Measurements from ENCODE around the gene TOX2. TPM values are rescaled to one million over a fixed set of nuclear protein-coding genes. Genes with fewer than 3 reads are reported as not detected.

TOX2 gene
- total RNA-seq, 1 experiment from 2014 or later, result 1.7 TPM

GRCh38 chr20:44085616-44086434, 171.2 kb downstream of the TOX2 start:
- Histone ChIP-seq H3K9me3 (ENCODE audit: control insufficient read depth, low read depth, low read length) (no peaks in the 10 kb centered on the region), H3K4me2 (ENCODE audit: insufficient read depth, insufficient read length, low read length) (no peak overlapping the region), H4K8ac (replicated peaks; ENCODE audit: insufficient read length, low read depth, low read length) (no peak overlapping the region), H3K4me1 (ENCODE audit: insufficient read depth, low read length) (0 out of 2 replicates have a peak, but pooled peaks cover 2% of the 10 kb centered on the region), H3K23me2 (ENCODE audit: insufficient read length, low read depth, low read length, poor library complexity, severe bottlenecking) (no peaks in the 10 kb centered on the region), H2BK20ac (ENCODE audit: low read depth, low read length, poor library complexity, severe bottlenecking) (no peak overlapping the region), H3K18ac (ENCODE audit: insufficient read length, low read depth, low read length) (no peak overlapping the region), H2AFZ (ENCODE audit: low read length) (no peak overlapping the region), H3K4ac (ENCODE audit: low read depth, low read length) (no peak overlapping the region), H3K79me2 (ENCODE audit: insufficient read depth, low read length) (no peaks in the 10 kb centered on the region), H3K14ac (ENCODE audit: insufficient read depth, low read length) (no peak overlapping the region; the same call in 1 of the 2 replicates), H3K27me3 (ENCODE audit: insufficient read depth, low read length) (no peaks in the 10 kb centered on the region), H2BK12ac (ENCODE audit: insufficient read length, low read depth, low read length) (no peak overlapping the region), H2BK15ac (ENCODE audit: low read depth, low read length) (no peak overlapping the region), H4K5ac (ENCODE audit: insufficient read length, low read depth, low read length) (no peak overlapping the region), H2AK5ac (ENCODE audit: insufficient read length, low read length) (no peak overlapping the region), H3K79me1 (ENCODE audit: insufficient read depth, low read depth, low read length, poor library complexity, severe bottlenecking) (no peaks in the 10 kb centered on the region), H3K56ac (ENCODE audit: insufficient read length, low read depth, low read length) (no peak overlapping the region), H4K20me1 (ENCODE audit: control insufficient read depth, insufficient read depth, insufficient read length) (no peaks in the 10 kb centered on the region), H4K91ac (ENCODE audit: insufficient read length, low read depth, low read length) (no peak overlapping the region), H3K9ac (ENCODE audit: extremely low read depth, insufficient read length, low read length) (no peak overlapping the region), H3K27ac (ENCODE audit: insufficient read length, low read depth, low read length) (no peak overlapping the region), H3T11ph (ENCODE audit: low read length) (no peak overlapping the region), H2BK120ac (ENCODE audit: low read depth, low read length, poor library complexity, severe bottlenecking) (no peak overlapping the region), H3K23ac (ENCODE audit: insufficient read length, low read depth, low read length) (no peak overlapping the region), H2BK5ac (ENCODE audit: insufficient read length, low read length) (no peak overlapping the region)
- no peak for DNase-seq
- no peaks in the 10 kb centered on the region for H3K9me3 Mint-ChIP-seq
- no peak overlapping the region for H3K4me3 Mint-ChIP-seq
- H3K27ac Mint-ChIP-seq, result no peak overlapping the region
- no peak for TF ChIP-seq CTCF (conservative IDR thresholded peaks at IDR 0.05)
- H3K4me1 Mint-ChIP-seq, result peaks cover 0 to 4% of the 10 kb centered on the region in 2 experiments; a peak in 1 of 4 replicates
- WGBS (ENCODE audit: extremely low coverage, insufficient read length, low lambda C conversion rate), result no CpG with 5 or more reads among the region's 17 CpGs
- H3K36me3 Mint-ChIP-seq (ENCODE audit: insufficient read depth in 1 of 3, low read depth in 3 of 3), result no peaks in the 10 kb centered on the region
- H3K27me3 Mint-ChIP-seq (ENCODE audit: low read depth), result no peaks in the 10 kb centered on the region
